ENCODE data around the gene NKX2-2. TPM values are rescaled to one million over a fixed set of nuclear protein-coding genes. Genes with fewer than 3 reads are reported as not detected.

The NKX2-2 gene
- total and polyA plus RNA-seq, 2 donors (not counting 3 experiments of a cell fraction or from before 2014, with no cell fraction given), result not detected

GRCh38 chr20:21516861-21517565, 3.1 kb upstream of the NKX2-2 start:
- H3K4me3 ChIP-seq (replicated peaks in 1 of 3; ENCODE audit: insufficient read depth in 1 of 3, low read depth in 1 of 3, low read length in 3 of 3), result no peak overlapping the region
- H3K9me1 ChIP-seq (replicated peaks; ENCODE audit: control insufficient read depth, extremely low read depth, insufficient read depth, low read length), result no peaks in the 10 kb centered on the region
- intact Hi-C loops (cut with micrococcal nuclease) (no loop called here), dilution Hi-C loops (cut with MboI; ENCODE audit: extremely low pct_ligation_motif_present, low sequenced_read_pairs) (no loop called here)
- FAIRE-seq, result no peak
- no peak overlapping the region for H3K9ac ChIP-seq (replicated peaks; ENCODE audit: extremely low read depth, insufficient read depth, low read length)
- ChIA-PET POLR2A (interaction anchor here (0.7 kb wide), 1 partner anchor 1288 kb away, joined by 5 read pairs; no protein-coding TSS in a partner anchor), CTCF (interaction anchor here (0.7 to 3.4 kb wide), 4 partner anchors 8 to 657 kb away, joined by 3 to 13 read pairs (median 4); no protein-coding TSS in a partner anchor)
- peaks cover 5% of the 10 kb centered on the region for H3K4me1 ChIP-seq (ENCODE audit: control insufficient read depth, extremely low read depth, insufficient read depth, low read length)
- no peak for DNase-seq (ENCODE audit: low read depth, low spot score)
- BruUV-seq (replicated peaks), result no TSS peak
- no peak overlapping the region for H3K27ac ChIP-seq (ENCODE audit: insufficient read depth, low read depth, low read length)
- no peaks in the 10 kb centered on the region for H3K9me3 ChIP-seq (replicated peaks; ENCODE audit: control insufficient read depth, insufficient read depth, low read length)
- H3K36me3 ChIP-seq (ENCODE audit: control insufficient read depth in 2 of 2, extremely low read depth in 1 of 2, insufficient read depth in 2 of 2, low read length in 2 of 2), result no peaks in the 10 kb centered on the region
- no peaks in the 10 kb centered on the region for H3K79me2 ChIP-seq (ENCODE audit: control insufficient read depth, insufficient read depth, low read length)
- H4K20me1 ChIP-seq (replicated peaks; ENCODE audit: control insufficient read depth, extremely low read depth, insufficient read depth, low read length), result no peaks in the 10 kb centered on the region
- no peak overlapping the region for H2AFZ ChIP-seq (ENCODE audit: low read depth, low read length)
- TF ChIP-seq FOS (IDR thresholded peaks at IDR 0.05; ENCODE audit: borderline replicate concordance, insufficient read depth, low read length) (no peak), POLR2AphosphoS5 (IDR thresholded peaks at IDR 0.05; ENCODE audit: insufficient read depth, low read depth, low read length) (no peak), JUN (IDR thresholded peaks at IDR 0.05; ENCODE audit: borderline replicate concordance, insufficient read depth, insufficient read length, low read depth) (no peak), EZH2 (IDR thresholded peaks at IDR 0.05; ENCODE audit: borderline replicate concordance, low read depth, low read length, severe bottlenecking) (peak; percentile 91), MYC (IDR thresholded peaks at IDR 0.05; ENCODE audit: low read depth, low read length) (no peak)
- no peak overlapping the region for H3K4me2 ChIP-seq (ENCODE audit: insufficient read depth, low read length)
- peaks cover 88 to 93% of the 10 kb centered on the region in 2 experiments for H3K27me3 ChIP-seq (ENCODE audit: control insufficient read depth in 2 of 2, insufficient read depth in 2 of 2, low read length in 2 of 2)

- H3K4me2 ChIP-seq (ENCODE audit: insufficient read depth, low read length), result no peak overlapping the region
- POLR2A ChIA-PET, result interaction anchor here (0.7 kb wide), 1 partner anchor 1288 kb away, joined by 5 read pairs; no protein-coding TSS in a partner anchor
- H3K4me3 ChIP-seq (replicated peaks in 1 of 3; ENCODE audit: insufficient read depth in 1 of 3, low read depth in 1 of 3, low read length in 3 of 3), result no peak overlapping the region
- H2AFZ ChIP-seq (ENCODE audit: low read depth, low read length), result no peak overlapping the region
- H3K27ac ChIP-seq (ENCODE audit: insufficient read depth, low read depth, low read length), result no peak overlapping the region
- DNase-seq (ENCODE audit: low read depth, low spot score) (no peak), FAIRE-seq (no peak)
- intact Hi-C loops (cut with micrococcal nuclease) (no loop called here), dilution Hi-C loops (cut with MboI; ENCODE audit: extremely low pct_ligation_motif_present, low sequenced_read_pairs) (no loop called here)
- H3K36me3 ChIP-seq (ENCODE audit: control insufficient read depth in 2 of 2, extremely low read depth in 1 of 2, insufficient read depth in 2 of 2, low read length in 2 of 2), result no peaks in the 10 kb centered on the region
- H3K79me2 ChIP-seq (ENCODE audit: control insufficient read depth, insufficient read depth, low read length), result no peaks in the 10 kb centered on the region
- H4K20me1 ChIP-seq (replicated peaks; ENCODE audit: control insufficient read depth, extremely low read depth, insufficient read depth, low read length), result no peaks in the 10 kb centered on the region
- BruUV-seq (replicated peaks), result no TSS peak
- no peaks in the 10 kb centered on the region for H3K9me1 ChIP-seq (replicated peaks; ENCODE audit: control insufficient read depth, extremely low read depth, insufficient read depth, low read length)
- CTCF ChIA-PET, result interaction anchor here (3.4 kb wide), 1 partner anchor 11 kb away, joined by 13 read pairs; no protein-coding TSS in a partner anchor
- TF ChIP-seq FOS (IDR thresholded peaks at IDR 0.05; ENCODE audit: borderline replicate concordance, insufficient read depth, low read length) (no peak), MYC (IDR thresholded peaks at IDR 0.05; ENCODE audit: low read depth, low read length) (no peak), POLR2AphosphoS5 (IDR thresholded peaks at IDR 0.05; ENCODE audit: insufficient read depth, low read depth, low read length) (no peak), MAX (IDR thresholded peaks at IDR 0.05; ENCODE audit: insufficient read depth, insufficient read length) (no peak), EZH2 (IDR thresholded peaks at IDR 0.05; ENCODE audit: borderline replicate concordance, low read depth, low read length, severe bottlenecking) (no peak), CTCF (IDR thresholded peaks at IDR 0.05; ENCODE audit: extremely low read depth in 1 of 2, insufficient read depth in 1 of 2, low read depth in 1 of 2, low read length in 2 of 2) (no peak), GATA2 (IDR thresholded peaks at IDR 0.05; ENCODE audit: insufficient read depth, insufficient read length, low read depth, low read length) (no peak), JUN (IDR thresholded peaks at IDR 0.05; ENCODE audit: borderline replicate concordance, insufficient read depth, insufficient read length, low read depth) (no peak)
- no peaks in the 10 kb centered on the region for H3K9me3 ChIP-seq (replicated peaks; ENCODE audit: control insufficient read depth, insufficient read depth, low read length)
- no peak overlapping the region for H3K9ac ChIP-seq (replicated peaks; ENCODE audit: extremely low read depth, insufficient read depth, low read length)
- peaks cover 88 to 93% of the 10 kb centered on the region in 2 experiments for H3K27me3 ChIP-seq (ENCODE audit: control insufficient read depth in 2 of 2, insufficient read depth in 2 of 2, low read length in 2 of 2)
- H3K4me1 ChIP-seq (ENCODE audit: control insufficient read depth, extremely low read depth, insufficient read depth, low read length), result peaks cover 5% of the 10 kb centered on the region
Measured at GRCh38 chr20:21516180-21516567, 2.3 kb upstream of the NKX2-2 start.
